Stimulated activated CD4-positive, alpha-beta T cell treated with anti-CD3 and anti-CD28 coated beads, Interleukin-1b, Interleukin-23, amount 100 ng/mL, for 4 hours (primary cell): ENCODE results near the gene FASTK.
"Not testable (repeated sequence)": the region's sequence is repeated elsewhere in the genome, so short reads cannot be mapped to it uniquely, and the experiment has no call there.

Experiments
- DNase-seq, 2 donors: peaks; one replicate each; pipeline ENCODE4 v3.0.0-alpha.2; 2020; ENCODE audit warnings: low read depth in 2 of 2

Gene FASTK

DNA sequence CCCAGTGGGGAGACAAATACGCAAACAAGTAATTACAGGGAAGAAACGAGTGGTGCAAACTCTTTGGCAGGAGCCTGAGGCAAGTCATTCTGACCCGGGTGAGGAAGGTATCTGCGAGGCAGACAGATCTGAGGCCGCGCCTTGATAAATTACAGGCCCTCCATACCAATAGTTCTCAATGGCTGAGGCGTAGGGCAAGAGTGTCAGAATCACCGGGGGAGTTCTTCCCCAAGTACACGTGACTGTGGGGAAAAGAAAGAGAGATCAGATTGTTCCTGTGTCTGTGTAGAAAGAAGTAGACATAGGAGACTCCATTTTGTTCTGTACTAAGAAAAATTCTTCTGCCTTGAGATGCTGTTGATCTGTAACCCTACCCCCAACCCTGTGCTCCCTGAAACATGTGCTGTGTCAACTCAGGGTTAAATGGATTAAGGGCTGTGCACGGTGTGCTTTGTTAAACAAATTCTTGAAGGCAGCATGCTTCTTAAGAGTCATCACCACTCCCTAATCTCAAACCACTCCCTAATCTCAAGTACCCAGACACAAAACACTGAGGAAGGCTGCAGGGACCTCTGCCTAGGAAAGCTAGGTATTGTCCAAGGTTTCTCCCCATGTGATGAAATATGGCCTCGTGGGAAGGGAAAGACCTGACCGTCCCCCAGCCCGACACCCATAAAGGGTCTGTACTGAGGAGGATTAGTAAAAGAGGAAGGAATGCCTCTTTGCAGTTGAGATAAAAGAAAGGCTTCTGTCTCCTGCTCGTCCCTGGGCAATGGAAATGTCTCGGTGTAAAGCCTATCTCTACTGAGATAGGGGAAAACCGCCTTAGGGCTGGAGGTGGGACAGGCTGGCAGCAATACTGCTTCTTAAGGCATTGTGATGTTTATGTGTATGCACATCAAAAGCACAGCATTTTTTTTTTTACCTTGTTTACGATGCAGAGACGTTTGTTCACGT is 53.6 kb downstream of the FASTK start:
- DNase-seq: not testable (repeated sequence)
